Measurements from ENCODE around the gene ZCCHC14. TPM values are rescaled to one million over a fixed set of nuclear protein-coding genes. Genes with fewer than 3 reads are reported as not detected.

Gene ZCCHC14
- total and polyA plus RNA-seq, 2 of the 8 experiments (the other 6 are each of a cell fraction or from before 2014, with no cell fraction given) = 8.2 to 28.2 TPM

GRCh38 chr16:87415441-87415840 lies 77.4 kb downstream of the ZCCHC14 start:
- no peak overlapping the region for H4K5ac ChIP-seq (ENCODE audit: insufficient read length, low read depth, low read length)
- no peak overlapping the region for H3K23ac ChIP-seq (ENCODE audit: insufficient read length)
- H3K79me1 ChIP-seq (ENCODE audit: low read depth, low read length) = no peaks in the 10 kb centered on the region; the same call in 1 of the 2 replicates
- H2BK12ac ChIP-seq (ENCODE audit: low read depth, low read length) = no peak overlapping the region
- no peak for FAIRE-seq
- no peak overlapping the region for H4K91ac ChIP-seq (replicated peaks; ENCODE audit: insufficient read length, low read length)
- no peaks in the 10 kb centered on the region for H3K23me2 ChIP-seq (ENCODE audit: low read depth, low read length)
- H3K4me1 ChIP-seq (replicated peaks in 1 of 4; ENCODE audit: control insufficient read depth in 3 of 4, insufficient read depth in 4 of 4, low read length in 3 of 4) = no peaks in the 10 kb centered on the region
- no peak overlapping the region for H3K4me3 ChIP-seq (ENCODE audit: extremely low read depth in 1 of 4, insufficient read depth in 2 of 4, low read depth in 3 of 4, low read length in 4 of 4)
- WGBS, 2 experiments (ENCODE audit: extremely low coverage in 1 of 2, insufficient coverage in 1 of 2, insufficient read length in 1 of 2, insufficient replicate concordance in 2 of 2, low coverage in 1 of 2, low lambda C conversion rate in 2 of 2, missing lambda C conversion rate in 1 of 2) = 93% methylated on average over 9 of the region's 9 CpGs; no CpG with 5 or more reads in 1 of the 2 experiments
- H3K9ac ChIP-seq (replicated peaks in 1 of 4; ENCODE audit: extremely low read depth in 1 of 4, low read depth in 3 of 4, low read length in 3 of 4) = no peak overlapping the region
- peaks cover 2 to 7% of the 10 kb centered on the region in 2 experiments for H4K20me1 ChIP-seq (replicated peaks in 1 of 2; ENCODE audit: control insufficient read depth in 1 of 2, insufficient read depth in 2 of 2, low read length in 2 of 2)
- no peak overlapping the region for H2BK120ac ChIP-seq (replicated peaks; ENCODE audit: low read depth, low read length)
- H2BK15ac ChIP-seq (ENCODE audit: low read length) = no peak overlapping the region
- H3K4me2 ChIP-seq (ENCODE audit: insufficient read depth in 1 of 2, low read depth in 2 of 2, low read length in 2 of 2) = no peak overlapping the region
- H2AK5ac ChIP-seq (ENCODE audit: low read depth, low read length) = no peak overlapping the region
- H3K27ac ChIP-seq (ENCODE audit: low read depth, low read length) = no peak overlapping the region
- ChIA-PET CTCF (ENCODE audit: partially characterized antibody) (no interaction called here), POLR2A (ENCODE audit: partially characterized antibody) (interaction anchor here (1.4 kb wide), 1 partner anchor 10 kb away, joined by 4 read pairs; no protein-coding TSS in a partner anchor)
- H3K36me3 ChIP-seq (ENCODE audit: control insufficient read depth in 2 of 4, insufficient read depth in 4 of 4, low read length in 3 of 4) = peaks cover 5 to 45% (median 23%) of the 10 kb centered on the region in 4 experiments; a peak in 6 of 8 replicates
- no peak overlapping the region for H2AFZ ChIP-seq (ENCODE audit: low read length)
- H4K8ac ChIP-seq (ENCODE audit: extremely low read depth, insufficient read depth, low read length) = no peak overlapping the region
- H2BK20ac ChIP-seq (ENCODE audit: low read length) = no peak overlapping the region
- no peak overlapping the region for H3K18ac ChIP-seq (ENCODE audit: extremely low read depth, low read length)
- H3K4ac ChIP-seq (replicated peaks; ENCODE audit: insufficient read length, low read depth, low read length) = no peak overlapping the region
- H3K27me3 ChIP-seq (replicated peaks in 1 of 4; ENCODE audit: control insufficient read depth in 3 of 4, extremely low read depth in 1 of 4, insufficient read depth in 3 of 4, low read length in 3 of 4) = no peaks in the 10 kb centered on the region
- no peak overlapping the region for H3K56ac ChIP-seq (replicated peaks; ENCODE audit: insufficient read length, low read depth, low read length)
- no peak for TF ChIP-seq JUND (IDR thresholded peaks at IDR 0.05; ENCODE audit: low read length)
- no peak for TF ChIP-seq GTF2F1 (IDR thresholded peaks at IDR 0.05; ENCODE audit: borderline replicate concordance, low read depth, low read length)
- no peak for TF ChIP-seq EGR1 (IDR thresholded peaks at IDR 0.05; ENCODE audit: borderline replicate concordance, low read depth, low read length)
- no peak for TF ChIP-seq KDM5A (IDR thresholded peaks at IDR 0.05; ENCODE audit: low read length)
- no peak for TF ChIP-seq SP1 (IDR thresholded peaks at IDR 0.05; ENCODE audit: low read depth, low read length)
- no peak for TF ChIP-seq NANOG (IDR thresholded peaks at IDR 0.05; ENCODE audit: insufficient read depth, low read depth, low read length, poor library complexity, severe bottlenecking)
- no peak for TF ChIP-seq SIRT6 (IDR thresholded peaks at IDR 0.05; ENCODE audit: low read length)
- no peak for TF ChIP-seq BRCA1 (IDR thresholded peaks at IDR 0.05; ENCODE audit: low read depth, low read length)
- TF ChIP-seq TCF12 (IDR thresholded peaks at IDR 0.05; ENCODE audit: low read depth, low read length) = no peak
- no peak for TF ChIP-seq BCL11A (IDR thresholded peaks at IDR 0.05; ENCODE audit: low read depth in 2 of 2, low read length in 2 of 2)
- no peak for TF ChIP-seq ATF3 (IDR thresholded peaks at IDR 0.05; ENCODE audit: insufficient read depth, low read depth, low read length)
- no peak for TF ChIP-seq CHD1 (IDR thresholded peaks at IDR 0.05; ENCODE audit: low read depth, low read length)
- no peak for TF ChIP-seq SUZ12 (IDR thresholded peaks at IDR 0.05; ENCODE audit: low read length)
- no peak for TF ChIP-seq MAFK (IDR thresholded peaks at IDR 0.05; ENCODE audit: low read depth, low read length)
- TF ChIP-seq KDM4A (IDR thresholded peaks at IDR 0.05; ENCODE audit: low read depth, low read length, severe bottlenecking) = no peak
- no peak overlapping the region for H2BK5ac ChIP-seq (ENCODE audit: low read depth, low read length)
- DNase-seq (ENCODE audit: low read depth in 1 of 2, low spot score in 2 of 2) = no peak
- H3K79me2 ChIP-seq (ENCODE audit: control insufficient read depth in 1 of 2, insufficient read depth in 2 of 2, low read length in 2 of 2) = no peaks in the 10 kb centered on the region
- no peak overlapping the region for H3K14ac ChIP-seq (ENCODE audit: insufficient read length)
- no peaks in the 10 kb centered on the region for H3K9me3 ChIP-seq (ENCODE audit: insufficient read depth in 2 of 2, low read depth in 1 of 2, low read length in 1 of 2)
